Gastroesophageal sphincter (tissue), 4 donors: ENCODE data around the gene LEMD2. TPM values are rescaled to one million over a fixed set of nuclear protein-coding genes. Genes with fewer than 3 reads are reported as not detected.

Experiments used
- ATAC-seq: fragments of 150-250 bp; one replicate; pipeline ENCODE4 v1.9.1; 2016; ENCODE audit warnings: mild to moderate bottlenecking, moderate library complexity
- H3K27ac ChIP-seq, 4 donors: fragments of 200-600 bp; sonication (generic) in 3 of 4; 1 replicate in 3 of 4; 2 replicates in 1 of 4; pipeline ENCODE4 v1.5.1; 2016 to 2019
- H3K27me3 ChIP-seq: fragments of 200-600 bp; sonication (generic); one replicate; pipeline ENCODE4 v1.5.1; 2019
- H3K36me3 ChIP-seq, 2 donors: fragments of 200-600 bp; sonication (generic); one replicate each; pipeline ENCODE4 v1.5.1; 2019; ENCODE audit warnings: control low read depth in 1 of 2
- H3K4me1 ChIP-seq, 3 donors: fragments of 200-600 bp; sonication (generic); 1 replicate in 2 of 3; 2 replicates in 1 of 3; pipeline ENCODE4 v1.5.1; 2016 to 2019; ENCODE audit warnings: control low read depth in 2 of 3
- H3K4me3 ChIP-seq, 2 donors: fragments of 200-600 bp; sonication (generic); one replicate each; pipeline ENCODE4 v1.5.1; 2019; ENCODE audit warnings: mild to moderate bottlenecking in 1 of 2, moderate library complexity in 1 of 2
- H3K9me3 ChIP-seq, 3 donors: fragments of 200-600 bp; sonication (generic); one replicate each; pipeline ENCODE4 v1.5.1; 2017 to 2019; ENCODE audit warnings: control low read depth in 2 of 3
- CTCF ChIP-seq, 4 experiments: fragments of 200-600 bp in 2 of 4; fragments of 450-650 bp in 2 of 4; sonication (generic) in 1 of 4; IDR thresholded peaks; one replicate each; pipeline ENCODE4 v1.5.1; 2017 to 2019; ENCODE audit warnings: antibody characterized with exemption in 4 of 4, mild to moderate bottlenecking in 2 of 4, moderate library complexity in 2 of 4
- EP300 ChIP-seq: sonication (generic); formaldehyde crosslinking; IDR thresholded peaks from one replicate; pipeline ENCODE4 v1.6.1; 2017; ENCODE audit warnings: antibody characterized with exemption, mild to moderate bottlenecking
- POLR2A ChIP-seq, 2 donors: fragments of 450-650 bp; IDR thresholded peaks; one replicate each; pipeline ENCODE4 v1.6.1; 2017; ENCODE audit warnings: antibody characterized with exemption in 2 of 2, mild to moderate bottlenecking in 2 of 2, moderate library complexity in 1 of 2
- POLR2AphosphoS5 ChIP-seq: sonication (generic); formaldehyde crosslinking; IDR thresholded peaks from one replicate; pipeline ENCODE4 v1.6.1; 2017; ENCODE audit warnings: antibody characterized with exemption
- whole genome bisulfite sequencing, 2 donors: methylation state at CpG; one replicate each; pipeline ENCODE4 v1.1.5; 2018; ENCODE audit warnings: low coverage in 1 of 2; 5-methylcytosine and 5-hydroxymethylcytosine counted together
- total RNA-seq, 4 donors: library from RNA; depleted of rRNA; stranded (reverse); fragments of >200 nt; gene quantifications; one replicate each; pipeline ENCODE4 v1.1.0, GENCODE V29; 2016

LEMD2 gene
- total RNA-seq, 4 donors from 2014 or later, result 47.3 to 50.9 (median 49.9) TPM

GRCh38 chr6:33756211-33756954 is 32.5 kb downstream of the LEMD2 start:
- Histone ChIP-seq H3K36me3 (no peaks in the 10 kb centered on the region), H3K9me3 (no peaks in the 10 kb centered on the region), H3K4me3 (no peak overlapping the region), H3K27me3 (peaks cover 18% of the 10 kb centered on the region), H3K4me1 (peaks cover 0 to under 1% (median 0%) of the 10 kb centered on the region in 3 donors), H3K27ac (no peak overlapping the region)
- TF ChIP-seq POLR2A (IDR thresholded peaks at IDR 0.05) (no peak), POLR2AphosphoS5 (no peak), CTCF (IDR thresholded peaks at IDR 0.05) (no peak), EP300 (no peak)
- no peak for ATAC-seq
- 74 to 92% methylated on average over 6 to 7 of the region's 12 CpGs for WGBS, 2 donors

DNA sequence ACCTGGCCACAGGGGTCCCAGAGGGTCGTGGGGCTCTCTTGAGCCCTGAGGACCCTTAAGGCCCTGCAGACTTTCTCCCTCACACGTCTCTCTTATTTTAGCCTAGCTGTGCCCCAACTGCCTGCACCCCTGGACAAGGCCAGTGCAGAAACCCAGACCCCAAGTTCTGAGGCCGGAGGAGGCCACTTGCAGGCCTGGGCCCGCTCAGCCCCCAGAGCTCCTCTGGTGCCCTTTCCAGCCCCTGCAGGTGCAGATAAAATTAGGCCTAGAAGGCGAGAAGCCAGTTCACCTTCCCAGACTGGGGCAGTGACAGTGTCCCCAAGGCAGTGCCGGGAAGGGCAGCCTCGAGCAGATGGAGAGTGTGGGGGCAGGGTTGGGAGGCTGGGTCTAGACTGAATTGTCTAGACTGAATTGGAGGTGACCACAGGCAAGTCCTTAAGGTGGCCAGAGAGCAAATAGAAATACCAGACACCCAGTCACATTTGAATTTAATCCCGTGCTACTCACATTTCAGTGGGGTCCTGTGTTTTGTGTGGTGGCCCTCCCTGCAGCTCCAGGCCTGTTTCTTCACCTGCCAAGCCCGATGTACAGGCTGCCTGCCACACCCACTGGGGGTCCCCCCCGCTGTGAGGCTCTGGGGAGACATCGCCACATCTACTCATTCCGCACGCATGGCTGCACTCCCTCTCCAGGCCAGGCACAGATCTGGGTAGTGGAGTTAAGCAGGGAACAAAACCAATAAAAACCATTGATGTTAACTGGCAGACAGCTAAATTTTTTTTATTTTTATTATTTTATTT is 33.7 kb downstream of the LEMD2 start:
- no peaks in the 10 kb centered on the region for H3K4me1 ChIP-seq
- no peak overlapping the region for H3K27ac ChIP-seq
- 73 to 89% methylated on average over 3 to 5 of the region's 13 CpGs for WGBS, 2 donors
- H3K9me3 ChIP-seq, result no peaks in the 10 kb centered on the region
- H3K27me3 ChIP-seq, result peaks cover 18% of the 10 kb centered on the region
- no peak for TF ChIP-seq POLR2AphosphoS5
- TF ChIP-seq POLR2A (IDR thresholded peaks at IDR 0.05), result no peak
- no peak for TF ChIP-seq CTCF (IDR thresholded peaks at IDR 0.05)
- TF ChIP-seq EP300, result no peak
- no peak for ATAC-seq
- H3K4me3 ChIP-seq, result no peak overlapping the region
- H3K36me3 ChIP-seq, result no peaks in the 10 kb centered on the region

GRCh38 chr6:33754222-33754621 is 34.7 kb downstream of the LEMD2 start:
- Histone ChIP-seq H3K4me3 (no peak overlapping the region), H3K9me3 (no peaks in the 10 kb centered on the region), H3K36me3 (no peaks in the 10 kb centered on the region), H3K27me3 (peaks cover 18% of the 10 kb centered on the region), H3K27ac (no peak overlapping the region), H3K4me1 (no peaks in the 10 kb centered on the region)
- TF ChIP-seq EP300 (no peak), POLR2A (IDR thresholded peaks at IDR 0.05) (no peak), POLR2AphosphoS5 (no peak), CTCF (IDR thresholded peaks at IDR 0.05) (no peak)
- no peak for ATAC-seq
- WGBS, 2 donors, result 78 to 85% methylated on average over 6 to 10 of the region's 11 CpGs

DNA sequence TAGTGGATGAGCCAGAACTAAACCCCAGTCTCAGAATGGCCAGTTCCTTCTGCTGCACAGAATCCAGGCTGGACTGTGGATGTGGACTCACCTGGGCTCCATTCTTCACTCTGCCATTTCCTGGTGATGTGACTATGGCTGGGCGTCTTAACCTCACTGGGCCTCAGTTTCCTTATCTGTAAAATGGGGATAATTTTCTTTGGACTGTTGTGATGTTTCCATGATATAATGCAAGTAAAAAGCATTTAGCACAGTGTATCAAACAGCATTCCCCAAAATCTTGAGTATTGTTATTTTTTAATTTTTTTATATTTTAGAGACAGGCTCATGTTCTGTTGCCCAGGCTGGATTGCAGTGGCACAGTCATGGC is 36.3 kb downstream of the LEMD2 start:
- ATAC-seq, result no peak
- Histone ChIP-seq H3K36me3 (no peaks in the 10 kb centered on the region), H3K4me1 (no peaks in the 10 kb centered on the region), H3K4me3 (no peak overlapping the region), H3K27me3 (peaks cover 18% of the 10 kb centered on the region), H3K27ac (no peak overlapping the region), H3K9me3 (no peaks in the 10 kb centered on the region)
- TF ChIP-seq POLR2AphosphoS5 (no peak), CTCF (IDR thresholded peaks at IDR 0.05) (no peak), EP300 (no peak)
- 89% methylated on average over 1 of the region's 1 CpG; no CpG with 5 or more reads in 1 of the 2 donors for WGBS, 2 donors
